Endothelial cell of umbilical vein (primary cell): ENCODE measurements around the gene CACNA1C. TPM values are rescaled to one million over a fixed set of nuclear protein-coding genes. Genes with fewer than 3 reads are reported as not detected.

Experiments used
- BruUV-seq: library from RNA; stranded (reverse); fragments of 400-500 nt; replicated peaks from 2 replicates; lab custom pipeline; 2021; lab: Mats Ljungman, UMichigan
- CTCF ChIA-PET: fragments of 300-600, 350-600 bp; sonication (Branson Sonifier 250); formaldehyde crosslinking; loops from one replicate; lab custom pipeline; 2021; ENCODE audit warnings: antibody characterized with exemption, inconsistent platforms; lab: Charles Lee
- POLR2A ChIA-PET: fragments of 300-600, 350-600 bp; sonication (Branson Sonifier 250); formaldehyde crosslinking; loops from one replicate; lab custom pipeline; 2021; ENCODE audit warnings: antibody characterized with exemption, inconsistent platforms; lab: Charles Lee
- DNase-seq: peaks from one replicate; pipeline ENCODE4 v3.0.0-alpha.2; 2011; ENCODE audit warnings: low read depth, low spot score
- FAIRE-seq: peaks from 2 replicates; lab custom pipeline; 2011; peaks lifted over from hg19 to GRCh38; lab: Jason Lieb, UNC
- H2AFZ ChIP-seq: 2 replicates; pipeline ENCODE4 v1.6.0; 2012; ENCODE audit warnings: low read depth, low read length, control low read depth, inconsistent platforms
- H3K27ac ChIP-seq: 2 replicates; pipeline ENCODE4 v1.5.1; 2011; ENCODE audit warnings: low read depth, mild to moderate bottlenecking, control low read depth, low read length, moderate library complexity; ENCODE audit not compliant: insufficient read depth
- H3K27me3 ChIP-seq, 2 experiments: 2 replicates each; pipeline versions ENCODE4 v1.6.0 to v1.6.1; 2011; ENCODE audit warnings: low read length in 2 of 2, mixed read lengths in 1 of 2; ENCODE audit not compliant: control insufficient read depth in 2 of 2, insufficient read depth in 2 of 2
- H3K36me3 ChIP-seq, 2 experiments: 2 replicates in 1 of 2; 3 replicates in 1 of 2; pipeline ENCODE4 v1.5.1; 2011; ENCODE audit warnings: low read length in 2 of 2, mild to moderate bottlenecking in 1 of 2, moderate library complexity in 1 of 2; ENCODE audit not compliant: control insufficient read depth in 2 of 2, insufficient read depth in 2 of 2; ENCODE audit errors: extremely low read depth in 1 of 2
- H3K4me1 ChIP-seq: 3 replicates; pipeline ENCODE4 v1.5.1; 2011; ENCODE audit warnings: mild to moderate bottlenecking, low read length; ENCODE audit not compliant: control insufficient read depth, insufficient read depth; ENCODE audit errors: extremely low read depth
- H3K4me2 ChIP-seq: 2 replicates; pipeline ENCODE4 v1.6.1; 2011; ENCODE audit warnings: low read length, control low read depth, mixed read lengths; ENCODE audit not compliant: insufficient read depth
- H3K4me3 ChIP-seq, 3 experiments: fragments of 200-600 bp in 1 of 3; sonication (generic), shearing (Covaris generic) in 1 of 3; replicated peaks in 1 of 3; 2 replicates each; pipeline ENCODE4 v1.5.1; 2011 to 2016; ENCODE audit warnings: control low read depth in 3 of 3, low read length in 3 of 3, mild to moderate bottlenecking in 2 of 3, inconsistent platforms in 1 of 3, low read depth in 1 of 3, moderate library complexity in 1 of 3; ENCODE audit not compliant: insufficient read depth in 1 of 3
- H3K79me2 ChIP-seq: 2 replicates; pipeline ENCODE4 v1.6.0; 2012; ENCODE audit warnings: low read length, inconsistent platforms; ENCODE audit not compliant: control insufficient read depth, insufficient read depth
- H3K9ac ChIP-seq: replicated peaks from 2 replicates; pipeline ENCODE3; 2011; ENCODE audit warnings: low read length, control low read depth; ENCODE audit not compliant: insufficient read depth; ENCODE audit errors: extremely low read depth
- H3K9me1 ChIP-seq: replicated peaks from 3 replicates; pipeline ENCODE4 v1.6.0; 2011; ENCODE audit warnings: mild to moderate bottlenecking, low read length; ENCODE audit not compliant: control insufficient read depth, insufficient read depth; ENCODE audit errors: extremely low read depth
- H3K9me3 ChIP-seq: replicated peaks from 2 replicates; pipeline ENCODE4 v1.5.1; 2012; ENCODE audit warnings: low read length, inconsistent platforms; ENCODE audit not compliant: control insufficient read depth, insufficient read depth
- H4K20me1 ChIP-seq: replicated peaks from 2 replicates; pipeline ENCODE3; 2011; ENCODE audit warnings: mild to moderate bottlenecking, low read length; ENCODE audit not compliant: control insufficient read depth, insufficient read depth; ENCODE audit errors: extremely low read depth
- EZH2 ChIP-seq: IDR thresholded peaks from 2 replicates; pipeline ENCODE4 v1.6.1; 2012; ENCODE audit warnings: borderline replicate concordance, low read depth, mild to moderate bottlenecking, moderate library complexity, low read length, inconsistent platforms; ENCODE audit not compliant: severe bottlenecking
- FOS ChIP-seq: IDR thresholded peaks from 2 replicates; pipeline ENCODE4 v1.6.1; 2011; ENCODE audit warnings: mild to moderate bottlenecking, low read length, moderate library complexity, borderline replicate concordance; ENCODE audit not compliant: insufficient read depth
- GATA2 ChIP-seq: IDR thresholded peaks from 2 replicates; pipeline ENCODE4 v1.7.0; 2011; ENCODE audit warnings: low read depth, mild to moderate bottlenecking, moderate library complexity, mixed read lengths, low read length; ENCODE audit not compliant: insufficient read length, insufficient read depth
- JUN ChIP-seq: IDR thresholded peaks from 2 replicates; pipeline ENCODE4 v1.6.1; 2011; ENCODE audit warnings: borderline replicate concordance, low read depth; ENCODE audit not compliant: insufficient read length, insufficient read depth
- MYC ChIP-seq: IDR thresholded peaks from one replicate; pipeline ENCODE4 v1.6.1; 2011; ENCODE audit warnings: mild to moderate bottlenecking, low read depth, low read length
- POLR2A ChIP-seq: IDR thresholded peaks from 2 replicates; pipeline ENCODE4 v1.6.1; 2012; ENCODE audit warnings: low read depth, mild to moderate bottlenecking, control low read depth, low read length
- POLR2AphosphoS5 ChIP-seq: IDR thresholded peaks from 2 replicates; pipeline ENCODE4 v1.6.1; 2012; ENCODE audit warnings: low read depth, mild to moderate bottlenecking, control low read depth, low read length, moderate library complexity; ENCODE audit not compliant: insufficient read depth
- dilution Hi-C: fragments of 300-500 bp; cut with MboI; formaldehyde crosslinking; loops from one replicate; pipeline ENCODE4 v1.15.0; 2019; ENCODE audit warnings: low sequenced_read_pairs; ENCODE audit not compliant: extremely low pct_ligation_motif_present
- intact Hi-C: fragments of 100-400 bp; cut with micrococcal nuclease; formaldehyde crosslinking; loops from one replicate; pipeline ENCODE4 v1.10.0; 2022
- polyA plus RNA-seq, 4 experiments: library from polyadenylated mRNA; depleted of rRNA in 3 of 4; stranded (reverse) in 3 of 4; unstranded in 1 of 4; fragments of >200 nt; gene quantifications; 2 replicates each; pipeline versions ENCODE4 v1.2.1 to v1.2.3, GENCODE V29; 2011 to 2012; ENCODE audit warnings: missing spikeins in 1 of 4
- total RNA-seq: library from RNA; stranded (reverse); gene quantifications from 2 replicates; pipeline ENCODE4 v1.2.3, GENCODE V29; 2021
- TF ChIP-seq, protein P1 (sequence below), 2 donors: IDR thresholded peaks; 1 replicate in 1 of 2; 2 replicates in 1 of 2; pipeline ENCODE4 v1.5.1; 2011; ENCODE audit warnings: low read length in 2 of 2, mild to moderate bottlenecking in 2 of 2, moderate library complexity in 2 of 2, control low read depth in 1 of 2, inconsistent platforms in 1 of 2, low read depth in 1 of 2; ENCODE audit not compliant: insufficient read depth in 1 of 2; ENCODE audit errors: extremely low read depth in 1 of 2
- TF ChIP-seq, protein P2 (sequence below): IDR thresholded peaks from 2 replicates; pipeline ENCODE4 v1.6.1; 2011; ENCODE audit not compliant: insufficient read depth, insufficient read length

The CACNA1C gene
- total and polyA plus RNA-seq, 2 donors (not counting 3 experiments of a cell fraction or from before 2014, with no cell fraction given) = not detected

GRCh38 chr12:2299206-2299605 lies 246.4 kb downstream of the CACNA1C start:
- no peak overlapping the region for H2AFZ ChIP-seq
- H3K9me1 ChIP-seq = no peaks in the 10 kb centered on the region
- TF ChIP-seq GATA2 = no peak
- H3K9ac ChIP-seq = no peak overlapping the region
- H3K4me2 ChIP-seq = no peak overlapping the region
- H3K4me3 ChIP-seq = no peak overlapping the region
- FAIRE-seq (no peak), DNase-seq (no peak)
- no peaks in the 10 kb centered on the region for H3K36me3 ChIP-seq
- POLR2A ChIA-PET = no interaction called here
- intact Hi-C loops (no loop called here), dilution Hi-C loops (no loop called here)
- no peaks in the 10 kb centered on the region for H3K9me3 ChIP-seq
- no peaks in the 10 kb centered on the region for H3K4me1 ChIP-seq
- no peak overlapping the region for H3K27ac ChIP-seq
- no peaks in the 10 kb centered on the region for H3K27me3 ChIP-seq
- CTCF ChIA-PET = no interaction called here
- no peaks in the 10 kb centered on the region for H3K79me2 ChIP-seq
- BruUV-seq = no TSS peak
- H4K20me1 ChIP-seq = no peaks in the 10 kb centered on the region

GRCh38 chr12:2300168-2300567 lies 247.4 kb downstream of the CACNA1C start:
- Histone ChIP-seq H3K4me1 (no peaks in the 10 kb centered on the region), H3K9ac (no peak overlapping the region), H3K9me1 (no peaks in the 10 kb centered on the region), H3K4me2 (no peak overlapping the region), H2AFZ (no peak overlapping the region), H4K20me1 (no peaks in the 10 kb centered on the region), H3K27ac (no peak overlapping the region), H3K9me3 (no peaks in the 10 kb centered on the region), H3K36me3 (no peaks in the 10 kb centered on the region), H3K79me2 (no peaks in the 10 kb centered on the region), H3K27me3 (no peaks in the 10 kb centered on the region), H3K4me3 (no peak overlapping the region)
- DNase-seq (no peak), FAIRE-seq (no peak)
- TF ChIP-seq MYC = no peak
- TF ChIP-seq FOS = no peak
- TF ChIP-seq, protein P1, sequence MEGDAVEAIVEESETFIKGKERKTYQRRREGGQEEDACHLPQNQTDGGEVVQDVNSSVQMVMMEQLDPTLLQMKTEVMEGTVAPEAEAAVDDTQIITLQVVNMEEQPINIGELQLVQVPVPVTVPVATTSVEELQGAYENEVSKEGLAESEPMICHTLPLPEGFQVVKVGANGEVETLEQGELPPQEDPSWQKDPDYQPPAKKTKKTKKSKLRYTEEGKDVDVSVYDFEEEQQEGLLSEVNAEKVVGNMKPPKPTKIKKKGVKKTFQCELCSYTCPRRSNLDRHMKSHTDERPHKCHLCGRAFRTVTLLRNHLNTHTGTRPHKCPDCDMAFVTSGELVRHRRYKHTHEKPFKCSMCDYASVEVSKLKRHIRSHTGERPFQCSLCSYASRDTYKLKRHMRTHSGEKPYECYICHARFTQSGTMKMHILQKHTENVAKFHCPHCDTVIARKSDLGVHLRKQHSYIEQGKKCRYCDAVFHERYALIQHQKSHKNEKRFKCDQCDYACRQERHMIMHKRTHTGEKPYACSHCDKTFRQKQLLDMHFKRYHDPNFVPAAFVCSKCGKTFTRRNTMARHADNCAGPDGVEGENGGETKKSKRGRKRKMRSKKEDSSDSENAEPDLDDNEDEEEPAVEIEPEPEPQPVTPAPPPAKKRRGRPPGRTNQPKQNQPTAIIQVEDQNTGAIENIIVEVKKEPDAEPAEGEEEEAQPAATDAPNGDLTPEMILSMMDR (IDR thresholded peaks at IDR 0.05; ENCODE audit: extremely low read depth in 1 of 2, insufficient read depth in 1 of 2, low read depth in 1 of 2, low read length in 2 of 2) = no peak
- no peak for TF ChIP-seq POLR2A
- no peak for TF ChIP-seq JUN
- no peak for TF ChIP-seq GATA2
- TF ChIP-seq, protein P2, sequence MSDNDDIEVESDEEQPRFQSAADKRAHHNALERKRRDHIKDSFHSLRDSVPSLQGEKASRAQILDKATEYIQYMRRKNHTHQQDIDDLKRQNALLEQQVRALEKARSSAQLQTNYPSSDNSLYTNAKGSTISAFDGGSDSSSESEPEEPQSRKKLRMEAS = no peak
- no peak for TF ChIP-seq EZH2
- TF ChIP-seq POLR2AphosphoS5 = no peak
- dilution Hi-C loops = no loop called here
- intact Hi-C loops = no loop called here
- BruUV-seq = no TSS peak
- ChIA-PET CTCF (no interaction called here), POLR2A (no interaction called here)
